IMR-90 (cell line): ENCODE data around the gene ATP6V0C. TPM values are rescaled to one million over a fixed set of nuclear protein-coding genes. Genes with fewer than 3 reads are reported as not detected.

Experiments used
- ATAC-seq: fragments of 200-7000 bp; cut with Tn5 transposase; 2 replicates; pipeline ENCODE4 v1.9.1; 2020; ENCODE audit warnings: low read depth, mild to moderate bottlenecking, moderate library complexity
- BruUV-seq: library from RNA; stranded (reverse); fragments of 400-500 nt; replicated peaks from 2 replicates; lab custom pipeline; 2021; lab: Mats Ljungman, UMichigan
- CTCF ChIA-PET: fragments of 300-600 bp; formaldehyde crosslinking; extraction: SDS; loops from one replicate; lab custom pipeline; 2021; ENCODE audit warnings: antibody characterized with exemption; lab: Yijun Ruan, JAX
- POLR2A ChIA-PET: fragments of 300-600 bp; sonication (Branson Sonifier 250); formaldehyde crosslinking; loops from one replicate; lab custom pipeline; 2022; ENCODE audit warnings: antibody characterized with exemption; ENCODE audit not compliant: unreplicated experiment; lab: Charles Lee
- DNase-seq: peaks from one replicate; pipeline ENCODE4 v3.0.0; 2013
- H2AFZ ChIP-seq: replicated peaks from 2 replicates; pipeline ENCODE3; 2013; ENCODE audit warnings: low read length, mild to moderate bottlenecking; ENCODE audit not compliant: poor library complexity
- H2AK5ac ChIP-seq: 2 replicates; pipeline ENCODE4 v1.6.1; 2013; ENCODE audit warnings: low read depth, low read length, inconsistent platforms
- H2AK9ac ChIP-seq: replicated peaks from 2 replicates; pipeline ENCODE3; 2013; ENCODE audit warnings: mild to moderate bottlenecking, low read depth, low read length, moderate library complexity; ENCODE audit not compliant: poor library complexity
- H2BK120ac ChIP-seq: 2 replicates; pipeline ENCODE4 v1.6.1; 2013; ENCODE audit warnings: low read depth, low read length, inconsistent platforms
- H2BK15ac ChIP-seq: 3 replicates; pipeline ENCODE4 v1.6.1; 2013; ENCODE audit warnings: low read depth, low read length, inconsistent platforms
- H2BK20ac ChIP-seq: 2 replicates; pipeline ENCODE4 v1.6.1; 2013; ENCODE audit warnings: low read depth, mild to moderate bottlenecking, inconsistent platforms, low read length, moderate library complexity
- H2BK5ac ChIP-seq: 2 replicates; pipeline ENCODE4 v1.6.1; 2013; ENCODE audit warnings: mild to moderate bottlenecking, low read depth, low read length, inconsistent platforms; ENCODE audit not compliant: poor library complexity, severe bottlenecking
- H3K14ac ChIP-seq: replicated peaks from 2 replicates; pipeline ENCODE4 v1.6.1; 2013; ENCODE audit warnings: low read depth, low read length, inconsistent platforms
- H3K18ac ChIP-seq: 2 replicates; pipeline ENCODE4 v1.6.1; 2013; ENCODE audit warnings: low read depth, low read length, control low read depth
- H3K23ac ChIP-seq: 2 replicates; pipeline ENCODE4 v1.6.1; 2013; ENCODE audit warnings: low read depth, low read length, inconsistent platforms
- H3K27ac ChIP-seq: 2 replicates; pipeline ENCODE4 v1.5.1; 2013; ENCODE audit warnings: mild to moderate bottlenecking, control low read depth, low read length; ENCODE audit not compliant: insufficient read depth
- H3K27me3 ChIP-seq: 2 replicates; pipeline ENCODE4 v1.6.1; 2013; ENCODE audit warnings: low read length; ENCODE audit not compliant: control insufficient read depth, insufficient read depth
- H3K36me3 ChIP-seq: 2 replicates; pipeline ENCODE4 v1.6.1; 2013; ENCODE audit warnings: low read length, mixed read lengths; ENCODE audit not compliant: control insufficient read depth, insufficient read depth
- H3K4ac ChIP-seq: 2 replicates; pipeline ENCODE4 v1.6.1; 2013; ENCODE audit warnings: low read depth, low read length, inconsistent platforms
- H3K4me1 ChIP-seq: 2 replicates; pipeline ENCODE4 v1.6.1; 2013; ENCODE audit warnings: low read length, mixed read lengths; ENCODE audit not compliant: control insufficient read depth, insufficient read depth
- H3K4me2 ChIP-seq: 2 replicates; pipeline ENCODE4 v1.6.1; 2013; ENCODE audit warnings: low read depth, mild to moderate bottlenecking, control low read depth, low read length, moderate library complexity
- H3K4me3 ChIP-seq: 2 replicates; pipeline ENCODE4 v1.5.1; 2013; ENCODE audit warnings: low read depth, mild to moderate bottlenecking, control low read depth, low read length, moderate library complexity; ENCODE audit not compliant: insufficient read depth
- H3K56ac ChIP-seq: 2 replicates; pipeline ENCODE4 v1.6.1; 2013; ENCODE audit warnings: low read length, inconsistent platforms; ENCODE audit not compliant: insufficient read depth; ENCODE audit errors: extremely low read depth
- H3K79me1 ChIP-seq, 2 experiments: 2 replicates each; pipeline ENCODE4 v1.6.1; 2013; ENCODE audit warnings: low read length in 2 of 2, inconsistent platforms in 1 of 2, low read depth in 1 of 2
- H3K9ac ChIP-seq: 2 replicates; pipeline ENCODE4 v1.6.1; 2013; ENCODE audit warnings: low read depth, low read length, control low read depth
- H3K9me1 ChIP-seq: 2 replicates; pipeline ENCODE4 v1.6.1; 2013; ENCODE audit warnings: low read length, inconsistent platforms; ENCODE audit not compliant: insufficient read depth
- H3K9me3 ChIP-seq: 2 replicates; pipeline ENCODE4 v1.6.1; 2013; ENCODE audit warnings: low read length; ENCODE audit not compliant: control insufficient read depth, insufficient read depth
- H4K20me1 ChIP-seq: 2 replicates; pipeline ENCODE4 v1.6.1; 2013; ENCODE audit warnings: low read length, inconsistent platforms; ENCODE audit not compliant: insufficient read depth
- H4K5ac ChIP-seq: 2 replicates; pipeline ENCODE4 v1.6.1; 2013; ENCODE audit warnings: mild to moderate bottlenecking, low read depth, low read length, control low read depth
- H4K8ac ChIP-seq, 2 experiments: 2 replicates each; pipeline ENCODE4 v1.6.1; 2013; ENCODE audit warnings: low read depth in 2 of 2, low read length in 2 of 2, control low read depth in 1 of 2, inconsistent platforms in 1 of 2
- H4K91ac ChIP-seq: 2 replicates; pipeline ENCODE4 v1.6.1; 2013; ENCODE audit warnings: low read depth, low read length, inconsistent platforms; ENCODE audit not compliant: insufficient read depth
- RFX5 ChIP-seq: IDR thresholded peaks from 2 replicates; pipeline ENCODE4 v1.8.0; 2012; ENCODE audit warnings: low read depth, mild to moderate bottlenecking, low read length, moderate library complexity
- SMC3 ChIP-seq: fragments of 150-350 bp; IDR thresholded peaks from 2 replicates; pipeline ENCODE4 v1.6.1; 2016; ENCODE audit warnings: low read depth, mild to moderate bottlenecking, antibody characterized with exemption, low read length, moderate library complexity
- USF2 ChIP-seq: fragments of 150-350 bp; IDR thresholded peaks from 2 replicates; pipeline ENCODE4 v1.6.1; 2017; ENCODE audit warnings: mild to moderate bottlenecking, antibody characterized with exemption, low read length, low read depth
- WGBS, 2 experiments: methylation state at CpG; one replicate each; pipeline versions ENCODE4 v1.1.5 to v1.1.7; 2013; ENCODE audit warnings: missing lambda C conversion rate in 2 of 2; ENCODE audit not compliant: insufficient read length in 1 of 2; ENCODE audit errors: extremely low coverage in 2 of 2; 5-methylcytosine and 5-hydroxymethylcytosine counted together
- dilution Hi-C: fragments of 300-500 bp; cut with HindIII; formaldehyde crosslinking; loops from one replicate; pipeline ENCODE4 v1.14.3; 2018; ENCODE audit warnings: low sequenced_read_pairs; ENCODE audit not compliant: unreplicated experiment
- in situ Hi-C: fragments of 300-500 bp; cut with MboI; formaldehyde crosslinking; loops from 3 replicates; pipeline ENCODE4 v1.14.3; 2019; ENCODE audit warnings: low sequenced_read_pairs, inconsistent platforms, mixed read lengths
- intact Hi-C: fragments of 100-400 bp; cut with micrococcal nuclease; formaldehyde crosslinking; loops from 2 replicates; pipeline ENCODE4 v1.10.0; 2022
- polyA plus RNA-seq, 3 experiments: library from polyadenylated mRNA; depleted of rRNA; stranded (reverse); fragments of >200 nt; gene quantifications; 2 replicates each; pipeline ENCODE4 v1.2.3, GENCODE V29; 2012; ENCODE audit warnings: low replicate concordance in 1 of 3
- total RNA-seq: library from RNA; depleted of rRNA; stranded (reverse); fragments of >200 nt; gene quantifications from 2 replicates; pipeline ENCODE4 v1.2.3, GENCODE V29; 2012

The ATP6V0C gene
- total and polyA plus RNA-seq, 2 of the 4 experiments (the other 2 are of a cell fraction), result 8.4 to 107 TPM

- dilution Hi-C loops, result no loop called here
- no peak overlapping the region for H3K27ac ChIP-seq
- POLR2A ChIA-PET, result interaction anchor here (0.5 kb wide), 1 partner anchor 496 kb away, joined by 3 read pairs; no protein-coding TSS in a partner anchor
These were observed 10.7 kb downstream of the ATP6V0C start for GRCh38 chr16:2524339-2524938.

More at GRCh38 chr16:2524339-2524938, 10.7 kb downstream of the ATP6V0C start:
- Histone ChIP-seq H3K14ac (no peak overlapping the region), H3K27me3 (no peaks in the 10 kb centered on the region), H3K18ac (no peak overlapping the region), H3K79me1 (peaks cover 20 to 50% of the 10 kb centered on the region in 2 experiments), H2AFZ (no peak overlapping the region), H3K9me1 (0 out of 2 replicates have a peak, but pooled peaks cover 3% of the 10 kb centered on the region), H3K4me1 (peaks cover 6% of the 10 kb centered on the region), H4K5ac (no peak overlapping the region), H3K36me3 (peaks cover 52% of the 10 kb centered on the region), H2AK9ac (peak overlapping the region; percentile 3), H2BK20ac (no peak overlapping the region), H4K91ac (no peak overlapping the region), H2BK120ac (no peak overlapping the region), H4K8ac (no peak overlapping the region), H2AK5ac (no peak overlapping the region), H2BK15ac (no peak overlapping the region), H3K56ac (no peak overlapping the region), H3K4me3 (no peak overlapping the region), H2BK5ac (no peak overlapping the region), H3K9me3 (no peaks in the 10 kb centered on the region), H3K4ac (no peak overlapping the region), H3K4me2 (no peak overlapping the region), H4K20me1 (peaks cover 7% of the 10 kb centered on the region), H3K23ac (no peak overlapping the region), H3K9ac (no peak overlapping the region)
- in situ Hi-C loops, result no loop called here
- intact Hi-C loops, result no loop called here
- BruUV-seq, result no TSS peak
- ATAC-seq (no peak), DNase-seq (no peak)
- WGBS, 2 experiments, result 80% methylated on average over 1 of the region's 9 CpGs; no CpG with 5 or more reads in 1 of the 2 experiments
- CTCF ChIA-PET, result no interaction called here
- TF ChIP-seq SMC3, result no peak
- no peak for TF ChIP-seq USF2
- TF ChIP-seq RFX5, result no peak
